Stimulated activated CD4-positive, alpha-beta T cell treated with anti-CD3 and anti-CD28 coated beads, TNF-alpha, amount 100 ng/mL, for 24 hours (primary cell): ENCODE results near the gene ZNF514.

ENCODE experiments used
- DNase-seq, 3 experiments: peaks; one replicate each; pipeline ENCODE4 v3.0.0-alpha.2; 2020; ENCODE audit warnings: low read depth in 3 of 3

The ZNF514 gene

GRCh38 chr2:95159690-95160449 lies at the start of gene ZNF514:
Gene ZNF514, minus strand, starts transcription at chr2:95159848. Its CDS starts 6,595 bp downstream, at chr2:95153253.
- DNase-seq, result peak; percentile 41 to 68 (median 59)

DNA sequence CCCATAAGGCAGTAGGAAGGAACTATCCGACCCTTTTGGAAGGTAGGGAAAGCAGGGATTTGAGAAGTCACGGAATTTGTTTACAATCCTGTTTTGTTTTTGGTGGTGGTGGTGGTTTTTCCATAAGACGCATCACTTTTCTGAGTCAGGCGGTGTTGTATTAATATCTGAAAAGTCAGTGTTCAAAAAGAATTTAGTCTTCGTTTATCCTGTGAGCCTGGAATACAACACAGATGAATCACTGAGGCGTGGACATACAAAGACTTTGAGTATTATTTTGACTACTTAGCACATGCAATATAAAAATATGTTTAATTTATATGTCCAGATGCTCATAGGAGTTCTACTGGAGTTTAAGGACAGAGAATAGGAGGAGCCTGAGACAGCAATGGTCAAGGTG lies 48.5 kb upstream of the ZNF514 start:
- DNase-seq, result no peak

DNA sequence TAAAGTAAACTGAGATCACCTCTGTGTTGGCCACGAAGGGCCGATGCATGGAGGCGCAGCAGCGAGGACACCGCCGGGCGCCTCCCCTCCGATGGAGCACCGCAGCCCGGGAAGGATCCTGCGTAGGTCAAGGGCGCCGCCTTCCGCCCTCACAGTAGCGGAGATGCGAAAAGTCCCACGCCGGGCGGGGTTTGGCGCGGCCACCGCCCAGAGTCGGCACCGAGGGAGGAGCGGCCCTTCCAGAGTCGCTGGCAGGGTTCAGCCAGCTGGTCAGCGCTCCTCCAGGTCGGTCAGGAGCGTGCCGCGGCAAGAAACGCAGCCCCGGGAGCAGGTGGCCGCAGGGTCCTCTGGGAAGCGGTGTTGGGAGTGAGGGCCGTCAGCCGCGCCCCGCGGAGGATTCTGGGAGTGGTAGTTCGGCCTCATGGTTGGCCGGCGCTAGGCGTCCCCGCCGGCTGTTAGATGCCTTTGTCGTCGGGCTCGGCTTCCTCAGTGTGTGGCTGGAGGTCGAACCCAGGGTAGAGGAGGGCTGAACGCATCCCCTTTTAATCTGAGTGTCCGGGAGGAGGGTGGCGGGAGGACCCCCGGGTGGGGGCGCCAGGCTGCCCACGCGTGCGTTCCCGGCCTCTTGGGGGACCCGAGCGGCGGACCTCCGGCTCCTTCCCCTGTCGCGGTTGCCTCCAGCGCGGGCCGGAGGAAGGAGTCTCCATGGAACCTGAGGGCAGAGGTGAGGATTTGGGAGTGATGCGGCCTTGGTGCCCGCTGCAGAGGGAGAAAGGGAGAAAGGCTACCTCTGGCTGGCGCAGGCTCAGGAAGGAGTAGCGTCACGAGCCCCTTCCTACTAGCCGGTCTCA lies 47.7 kb upstream of the ZNF514 start, which contains the start of gene ZNF892:
ZNF892 (plus strand) TSS at position 411 of the 851 bp plus-strand sequence; CDS start at position 706, 295 bp downstream.
- peak; percentile 65 to 82 (median 67) for DNase-seq

- no peak for DNase-seq
Observed at GRCh38 chr2:95206096-95206495, 46.4 kb upstream of the ZNF514 start.

GRCh38 chr2:95204396-95204795 lies 44.7 kb upstream of the ZNF514 start:
- DNase-seq, result no peak

DNA sequence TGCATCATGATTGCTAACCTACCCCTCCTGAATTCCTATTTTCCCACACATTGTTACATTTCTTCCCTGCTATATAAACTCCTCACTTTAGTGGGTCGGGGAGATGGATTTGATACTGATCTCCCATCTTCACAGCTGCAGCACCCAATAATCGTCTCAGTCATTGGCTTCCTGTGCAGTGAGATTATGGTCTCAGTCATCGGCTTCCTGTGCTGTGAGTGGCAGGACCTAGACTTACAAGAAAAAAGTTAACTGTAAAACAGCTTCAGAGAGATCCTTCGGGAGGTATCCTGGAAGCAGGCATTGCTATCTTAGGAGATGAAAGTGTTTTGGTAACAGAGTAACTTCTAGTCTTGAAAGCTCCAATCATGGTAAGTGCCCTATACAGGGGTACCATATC lies 44.3 kb upstream of the ZNF514 start:
- DNase-seq, result no peak

GRCh38 chr2:95192956-95193355 lies 33.3 kb upstream of the ZNF514 start:
- peak in 2 of 3 experiments; percentile 14 to 51 for DNase-seq

- no peak for DNase-seq
Observed at GRCh38 chr2:95185973-95186372, 26.3 kb upstream of the ZNF514 start.

DNA sequence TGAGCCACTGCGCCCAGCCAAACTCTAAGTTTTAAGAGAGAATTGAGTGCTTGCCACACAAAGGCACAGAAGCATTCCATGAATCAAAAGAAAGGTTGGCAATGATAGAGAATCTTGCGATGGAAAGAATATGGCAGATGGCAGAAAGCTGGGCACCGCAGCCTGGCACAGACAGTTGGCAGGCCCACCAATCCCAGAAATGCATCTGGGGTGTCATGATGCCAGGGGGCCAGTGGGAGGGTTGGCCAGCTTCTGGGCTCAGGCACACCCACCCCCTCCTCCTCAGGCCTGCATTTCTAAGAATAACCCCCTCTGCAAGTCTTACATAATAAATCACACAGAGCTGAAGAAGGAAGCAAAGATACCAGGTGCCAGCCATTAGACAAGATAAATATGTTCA lies 25.5 kb upstream of the ZNF514 start:
- no peak for DNase-seq

GRCh38 chr2:95181774-95182173 lies 22.1 kb upstream of the ZNF514 start:
- DNase-seq, result no peak

DNA sequence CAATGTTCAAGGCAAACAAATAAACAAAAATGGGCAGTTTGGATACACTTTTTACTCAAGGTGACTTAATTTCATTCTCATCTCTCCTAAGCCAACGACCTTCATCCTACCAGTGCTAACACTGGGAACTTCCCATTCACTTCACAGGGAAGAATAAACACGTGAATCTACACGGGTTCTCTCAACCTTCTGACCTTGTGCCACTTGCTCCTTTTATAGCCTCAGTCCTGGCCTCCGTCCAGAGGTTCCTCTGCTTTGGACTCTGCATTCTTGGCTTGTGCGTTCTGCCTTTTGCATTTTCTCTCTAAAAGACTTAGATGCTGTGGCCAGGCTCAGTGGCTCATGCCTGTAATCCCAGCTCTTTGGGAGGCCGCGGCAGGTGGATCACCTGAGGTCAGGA lies 19.8 kb upstream of the ZNF514 start:
- no peak for DNase-seq

DNA sequence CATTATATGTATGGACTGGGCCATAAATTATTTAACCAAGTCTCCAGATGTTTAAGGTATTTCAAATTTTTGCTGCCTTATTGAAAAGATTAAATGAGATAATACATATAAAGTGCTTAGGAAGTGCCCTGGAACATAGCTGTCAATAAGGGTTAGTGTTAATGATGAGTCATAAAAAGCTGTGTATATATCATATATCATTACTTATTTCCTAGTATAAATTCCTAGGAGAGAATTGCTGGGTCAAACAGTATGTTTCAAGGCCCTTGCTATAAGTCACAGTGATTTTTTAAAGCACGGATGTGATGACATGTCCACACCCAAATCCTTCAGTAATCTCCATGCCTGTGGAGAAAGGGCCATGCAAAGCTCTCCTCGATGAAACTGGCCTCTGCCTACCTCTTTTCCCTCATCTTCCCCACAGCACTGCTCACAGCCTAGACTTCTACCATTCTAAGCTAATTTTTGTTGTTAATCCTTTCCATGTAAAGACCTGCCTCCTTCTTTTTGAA lies 14.4 kb upstream of the ZNF514 start:
- no peak for DNase-seq

- DNase-seq, result no peak
Observed at GRCh38 chr2:95171902-95172301, 12.3 kb upstream of the ZNF514 start.

GRCh38 chr2:95166065-95166763 lies 6.6 kb upstream of the ZNF514 start:
- no peak for DNase-seq

GRCh38 chr2:95165371-95166064 lies 5.9 kb upstream of the ZNF514 start, which contains the start of gene ZNF2:
Gene ZNF2, plus strand, starts transcription at chr2:95165809. Its CDS starts 10,418 bp downstream, at chr2:95176227.
- DNase-seq, result peak; percentile 96 to 97 (median 96)

- no peak for DNase-seq
Observed at GRCh38 chr2:95165030-95165370, 5.4 kb upstream of the ZNF514 start.

DNA sequence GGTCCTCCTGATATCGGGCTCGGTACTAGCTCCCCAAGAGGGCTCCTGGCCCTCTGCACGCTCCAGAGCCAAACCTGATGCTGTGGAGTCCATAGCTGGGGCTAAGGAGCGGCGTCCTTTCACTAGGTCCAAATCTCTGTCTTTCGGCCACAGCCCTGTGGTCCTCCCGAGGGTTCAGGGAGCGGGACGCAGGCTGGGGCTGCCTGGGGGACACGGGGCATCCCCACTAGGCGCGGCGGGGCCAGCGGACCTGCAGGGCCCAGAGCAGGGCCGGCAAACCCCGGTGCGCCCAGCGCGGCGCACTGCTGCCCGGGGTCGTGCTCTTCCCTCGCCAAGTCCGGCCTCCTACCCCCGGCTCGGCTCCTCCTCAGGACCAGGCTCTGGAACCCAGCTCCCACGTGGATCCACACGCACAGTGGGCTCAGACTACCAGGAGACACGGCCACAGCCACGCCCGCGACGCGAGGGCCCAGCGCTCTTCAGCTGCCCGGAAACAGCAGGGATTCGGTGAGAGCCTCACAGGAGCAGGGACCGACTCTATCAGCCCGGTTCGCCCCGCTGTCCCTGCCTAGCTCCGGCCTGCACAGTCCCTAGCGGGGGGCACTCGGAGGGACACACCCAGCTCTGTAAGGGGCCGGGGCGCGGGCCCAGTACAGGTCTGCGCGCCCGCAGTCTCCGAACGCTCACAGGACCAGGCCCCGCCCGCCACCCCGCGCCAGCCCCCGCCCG lies 593 bp downstream of the ZNF514 start:
- peak in 1 of 3 experiments; percentile 14 for DNase-seq

- no peak for DNase-seq
Observed at GRCh38 chr2:95158441-95158840, 1.2 kb downstream of the ZNF514 start.

DNA sequence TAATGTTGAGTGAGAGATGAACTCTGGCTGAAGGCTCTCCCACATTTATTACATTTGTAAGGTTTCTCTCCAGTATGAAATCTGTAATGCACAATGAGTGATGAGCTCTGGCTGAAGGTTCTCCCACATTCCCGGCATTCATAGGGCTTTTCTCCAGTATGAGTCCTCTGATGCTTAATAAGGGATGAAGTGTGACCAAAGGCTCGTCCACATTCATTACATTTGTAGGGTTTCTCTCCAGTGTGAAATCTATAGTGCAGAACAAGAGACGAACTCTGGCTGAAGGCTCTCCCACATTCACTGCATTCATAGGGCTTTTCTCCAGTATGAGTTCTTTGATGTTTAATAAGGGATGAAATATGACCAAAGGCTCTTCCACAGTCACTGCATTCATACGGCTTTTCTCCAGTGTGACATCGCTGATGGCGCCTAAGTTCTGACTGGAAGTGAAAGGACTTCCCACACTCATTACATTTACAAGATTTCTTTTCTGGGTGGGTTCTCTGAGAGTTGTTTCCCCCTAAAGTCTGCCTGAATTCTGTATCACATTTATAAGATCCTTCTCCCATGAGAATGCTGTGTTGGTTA lies 10.2 kb downstream of the ZNF514 start:
- no peak for DNase-seq

DNA sequence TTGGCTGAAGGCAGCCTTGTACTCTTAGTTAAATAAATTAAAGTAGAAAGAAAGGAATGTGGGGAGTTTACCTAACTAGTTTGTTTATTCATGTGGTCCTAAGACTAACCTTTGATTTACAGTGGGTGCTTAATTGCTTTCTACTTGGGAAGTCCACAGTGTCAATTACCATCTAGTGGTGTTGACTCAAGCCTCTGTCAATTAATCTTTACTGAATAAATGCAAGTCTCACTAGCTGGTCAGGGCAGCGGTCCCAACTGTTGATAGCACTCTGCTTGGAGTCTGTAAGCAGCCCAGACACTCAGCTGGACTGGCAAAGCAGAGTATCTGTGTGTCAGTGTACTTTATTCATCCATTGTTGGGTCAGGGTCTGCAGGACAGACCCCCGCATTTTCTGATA lies 15.8 kb downstream of the ZNF514 start:
- DNase-seq, result no peak
